ENCODE data around the gene MAML1. TPM values are rescaled to one million over a fixed set of nuclear protein-coding genes. Genes with fewer than 3 reads are reported as not detected.

The MAML1 gene
- total and polyA plus RNA-seq, 2 experiments from 2014 or later, result 14.4 to 35.8 TPM

- Histone ChIP-seq H3K9me3 (ENCODE audit: low read depth) (no peaks in the 10 kb centered on the region), H3K27ac (no peak overlapping the region), H3K27me3 (no peaks in the 10 kb centered on the region), H3K4me3 (no peak overlapping the region), H3K4me1 (ENCODE audit: low read depth) (no peaks in the 10 kb centered on the region), H3K36me3 (peaks cover 68% of the 10 kb centered on the region)
- TF ChIP-seq, protein P1, sequence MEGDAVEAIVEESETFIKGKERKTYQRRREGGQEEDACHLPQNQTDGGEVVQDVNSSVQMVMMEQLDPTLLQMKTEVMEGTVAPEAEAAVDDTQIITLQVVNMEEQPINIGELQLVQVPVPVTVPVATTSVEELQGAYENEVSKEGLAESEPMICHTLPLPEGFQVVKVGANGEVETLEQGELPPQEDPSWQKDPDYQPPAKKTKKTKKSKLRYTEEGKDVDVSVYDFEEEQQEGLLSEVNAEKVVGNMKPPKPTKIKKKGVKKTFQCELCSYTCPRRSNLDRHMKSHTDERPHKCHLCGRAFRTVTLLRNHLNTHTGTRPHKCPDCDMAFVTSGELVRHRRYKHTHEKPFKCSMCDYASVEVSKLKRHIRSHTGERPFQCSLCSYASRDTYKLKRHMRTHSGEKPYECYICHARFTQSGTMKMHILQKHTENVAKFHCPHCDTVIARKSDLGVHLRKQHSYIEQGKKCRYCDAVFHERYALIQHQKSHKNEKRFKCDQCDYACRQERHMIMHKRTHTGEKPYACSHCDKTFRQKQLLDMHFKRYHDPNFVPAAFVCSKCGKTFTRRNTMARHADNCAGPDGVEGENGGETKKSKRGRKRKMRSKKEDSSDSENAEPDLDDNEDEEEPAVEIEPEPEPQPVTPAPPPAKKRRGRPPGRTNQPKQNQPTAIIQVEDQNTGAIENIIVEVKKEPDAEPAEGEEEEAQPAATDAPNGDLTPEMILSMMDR (IDR thresholded peaks at IDR 0.05; ENCODE audit: low read depth, low read length), result no peak
- DNase-seq (ENCODE audit: low read depth in 1 of 2, low spot score in 1 of 2), result no peak
Measured at GRCh38 chr5:179772351-179772750, 39.7 kb downstream of the MAML1 start.

DNA sequence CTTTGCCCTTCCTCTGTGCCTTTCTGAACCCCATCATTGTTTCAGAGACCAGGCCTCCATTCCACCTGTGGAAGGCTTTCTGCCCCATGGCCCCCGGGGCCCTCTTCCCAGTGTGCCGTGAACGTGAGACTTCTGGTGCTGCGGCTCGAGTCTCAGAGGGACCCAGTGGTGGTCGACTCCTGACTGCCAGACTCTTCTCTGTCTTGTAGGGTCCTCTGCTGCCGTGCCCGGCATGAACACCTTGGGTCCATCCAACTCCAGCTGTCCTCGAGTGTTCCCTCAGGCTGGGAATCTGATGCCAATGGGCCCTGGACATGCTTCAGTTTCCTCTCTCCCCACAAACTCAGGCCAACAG lies 41.0 kb downstream of the MAML1 start:
- no peaks in the 10 kb centered on the region for H3K27me3 ChIP-seq
- H3K36me3 ChIP-seq, result peaks cover 78% of the 10 kb centered on the region
- no peaks in the 10 kb centered on the region for H3K9me3 ChIP-seq (ENCODE audit: low read depth)
- H3K4me3 ChIP-seq, result no peak overlapping the region
- TF ChIP-seq, protein P1 (IDR thresholded peaks at IDR 0.05; ENCODE audit: low read depth, low read length), result no peak
- DNase-seq (ENCODE audit: low read depth in 1 of 2, low spot score in 1 of 2), result no peak
- H3K27ac ChIP-seq, result no peak overlapping the region
- no peaks in the 10 kb centered on the region for H3K4me1 ChIP-seq (ENCODE audit: low read depth)

DNA sequence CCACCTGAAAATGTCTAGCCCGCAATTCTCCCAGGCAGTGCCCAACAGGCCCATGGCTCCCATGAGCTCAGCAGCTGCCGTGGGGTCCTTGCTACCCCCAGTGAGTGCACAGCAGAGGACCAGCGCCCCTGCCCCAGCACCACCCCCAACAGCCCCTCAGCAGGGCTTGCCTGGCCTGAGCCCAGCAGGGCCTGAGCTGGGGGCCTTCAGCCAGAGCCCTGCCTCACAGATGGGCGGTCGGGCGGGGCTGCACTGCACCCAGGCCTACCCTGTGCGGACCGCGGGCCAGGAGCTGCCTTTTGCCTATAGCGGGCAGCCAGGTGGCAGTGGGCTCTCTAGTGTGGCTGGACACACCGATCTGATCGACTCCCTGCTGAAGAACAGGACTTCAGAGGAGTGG lies 41.8 kb downstream of the MAML1 start:
- no peaks in the 10 kb centered on the region for H3K9me3 ChIP-seq (ENCODE audit: low read depth)
- TF ChIP-seq, protein P1 (IDR thresholded peaks at IDR 0.05; ENCODE audit: low read depth, low read length), result no peak
- DNase-seq (ENCODE audit: low read depth in 1 of 2, low spot score in 1 of 2), result no peak
- H3K4me1 ChIP-seq (ENCODE audit: low read depth), result no peaks in the 10 kb centered on the region
- no peak overlapping the region for H3K4me3 ChIP-seq
- H3K36me3 ChIP-seq, result peaks cover 73% of the 10 kb centered on the region
- H3K27me3 ChIP-seq, result no peaks in the 10 kb centered on the region
- no peak overlapping the region for H3K27ac ChIP-seq

DNA sequence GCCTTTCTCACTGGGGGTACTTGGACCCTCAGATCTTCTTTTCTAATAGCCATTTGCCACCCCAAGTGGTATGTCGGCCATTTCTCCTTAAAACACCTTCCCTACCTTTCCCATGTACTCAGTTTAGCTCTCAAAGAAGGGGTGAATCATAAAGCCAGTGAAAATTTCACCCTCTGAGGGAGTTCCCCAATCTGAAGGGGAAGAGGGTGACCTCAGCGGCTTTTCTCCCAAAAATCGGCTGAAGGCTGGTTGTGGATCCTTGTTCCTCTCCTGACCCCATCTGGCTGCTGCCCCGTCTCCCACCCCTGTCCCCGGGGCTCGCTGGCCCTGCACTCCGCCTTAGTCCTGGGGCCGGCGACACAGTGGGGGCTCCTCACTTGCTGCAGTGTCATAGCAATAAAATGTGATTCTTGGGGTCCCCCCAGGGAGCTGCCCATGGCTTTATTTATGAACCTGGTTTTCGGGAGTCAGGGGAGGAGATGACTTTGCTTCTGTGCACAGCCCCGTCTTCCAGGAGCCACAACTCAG lies 43.9 kb downstream of the MAML1 start:
- no peaks in the 10 kb centered on the region for H3K4me1 ChIP-seq (ENCODE audit: low read depth)
- peaks cover 52% of the 10 kb centered on the region for H3K36me3 ChIP-seq
- no peak for DNase-seq (ENCODE audit: low read depth in 1 of 2, low spot score in 1 of 2)
- no peak overlapping the region for H3K27ac ChIP-seq
- TF ChIP-seq, protein P1 (IDR thresholded peaks at IDR 0.05; ENCODE audit: low read depth, low read length), result no peak
- no peaks in the 10 kb centered on the region for H3K9me3 ChIP-seq (ENCODE audit: low read depth)
- H3K4me3 ChIP-seq, result no peak overlapping the region
- H3K27me3 ChIP-seq, result no peaks in the 10 kb centered on the region

DNA sequence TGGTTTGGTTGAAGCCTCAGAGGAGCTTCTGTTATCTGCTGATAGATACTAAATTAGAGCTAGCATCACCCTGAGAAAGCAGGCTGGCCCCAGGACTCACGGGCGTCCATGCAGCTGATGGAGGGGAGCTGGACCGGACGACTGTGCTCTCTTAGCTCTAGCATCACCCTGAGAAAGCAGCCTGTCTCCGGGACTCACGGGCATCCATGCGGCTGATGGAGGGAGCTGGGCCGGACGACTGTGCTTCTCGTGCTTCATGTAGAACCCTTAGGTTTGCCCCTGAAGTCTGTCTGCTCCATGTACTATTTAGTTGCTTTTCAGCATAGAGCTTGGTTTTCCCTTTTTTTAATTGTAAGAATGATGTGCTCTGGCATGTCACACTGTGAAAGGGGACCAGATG lies 44.8 kb downstream of the MAML1 start:
- Histone ChIP-seq H3K9me3 (ENCODE audit: low read depth) (no peaks in the 10 kb centered on the region), H3K27me3 (no peaks in the 10 kb centered on the region), H3K4me3 (no peak overlapping the region), H3K4me1 (ENCODE audit: low read depth) (no peaks in the 10 kb centered on the region), H3K36me3 (peaks cover 43% of the 10 kb centered on the region), H3K27ac (no peak overlapping the region)
- DNase-seq (ENCODE audit: low read depth in 1 of 2, low spot score in 1 of 2), result no peak
- TF ChIP-seq, protein P1 (IDR thresholded peaks at IDR 0.05; ENCODE audit: low read depth, low read length), result no peak

- no peaks in the 10 kb centered on the region for H3K9me3 ChIP-seq (ENCODE audit: low read depth)
- H3K4me3 ChIP-seq, result no peak overlapping the region
- no peaks in the 10 kb centered on the region for H3K4me1 ChIP-seq (ENCODE audit: low read depth)
- TF ChIP-seq, protein P1 (IDR thresholded peaks at IDR 0.05; ENCODE audit: low read depth, low read length), result no peak
- no peak overlapping the region for H3K27ac ChIP-seq
- no peak for DNase-seq (ENCODE audit: low read depth in 1 of 2, low spot score in 1 of 2)
- H3K36me3 ChIP-seq, result peaks cover 38% of the 10 kb centered on the region
- H3K27me3 ChIP-seq, result no peaks in the 10 kb centered on the region
Measured at GRCh38 chr5:179777909-179778308, 45.3 kb downstream of the MAML1 start.
